ENCODE data around the gene BZW1. TPM values are rescaled to one million over a fixed set of nuclear protein-coding genes. Genes with fewer than 3 reads are reported as not detected.
A peak's percentile ranks its signal among the peaks of the same experiment; 100 is the strongest.

The BZW1 gene
- total RNA-seq (2021) (321 and 396 TPM in 2 replicates), Bru-seq, nascent RNA (percentile 97 among the genes with signal in this experiment), BruChase-seq, experiment 1, labeled RNA remaining after a 2-hour chase (percentile 98 among the genes with signal in this experiment), BruChase-seq, experiment 2, labeled RNA remaining after a 6-hour chase (percentile 99 among the genes with signal in this experiment)
- long read RNA-seq, full-length matches to known transcripts: 649 of 762 reads
- long read RNA-seq, partial matches to known transcripts: 33 of 762 reads
- long read RNA-seq, other reads (novel, unspliced or antisense): 80 of 762 reads

GRCh38 chr2:200811333-200812121 is at the start of gene BZW1:
BZW1 (plus strand) TSS chr2:200811910; CDS start chr2:200813218, 1,308 bp downstream.
- Histone ChIP-seq H3K9me3 (ENCODE audit: low read depth, low read length, poor library complexity, severe bottlenecking) (no peaks in the 10 kb centered on the region), H3K36me3 (ENCODE audit: insufficient read depth, low read length, poor library complexity, severe bottlenecking) (peaks cover 36% of the 10 kb centered on the region), H3K4me1 (ENCODE audit: insufficient read depth, low read length, poor library complexity, severe bottlenecking) (peaks cover 29% of the 10 kb centered on the region), H3K27me3 (replicated peaks; ENCODE audit: insufficient read depth, low read depth, low read length, poor library complexity) (no peaks in the 10 kb centered on the region), H3K27ac (ENCODE audit: low read depth, low read length, poor library complexity, severe bottlenecking) (peak within 1 kb of the TSS; percentile 99), H3K4me3 (ENCODE audit: low read depth, low read length, poor library complexity, severe bottlenecking) (peak within 1 kb of the TSS; percentile 95)
- CTCF ChIA-PET: no interaction called here
- intact Hi-C loops (cut with micrococcal nuclease; ENCODE audit: unreplicated experiment): loop anchor here (2.0 to 10.0 kb wide), 4 partner anchors 51 to 854 kb away; partner anchors contain the start of genes CFLAR, MAIP1 and TYW5
- TF ChIP-seq, protein P1, sequence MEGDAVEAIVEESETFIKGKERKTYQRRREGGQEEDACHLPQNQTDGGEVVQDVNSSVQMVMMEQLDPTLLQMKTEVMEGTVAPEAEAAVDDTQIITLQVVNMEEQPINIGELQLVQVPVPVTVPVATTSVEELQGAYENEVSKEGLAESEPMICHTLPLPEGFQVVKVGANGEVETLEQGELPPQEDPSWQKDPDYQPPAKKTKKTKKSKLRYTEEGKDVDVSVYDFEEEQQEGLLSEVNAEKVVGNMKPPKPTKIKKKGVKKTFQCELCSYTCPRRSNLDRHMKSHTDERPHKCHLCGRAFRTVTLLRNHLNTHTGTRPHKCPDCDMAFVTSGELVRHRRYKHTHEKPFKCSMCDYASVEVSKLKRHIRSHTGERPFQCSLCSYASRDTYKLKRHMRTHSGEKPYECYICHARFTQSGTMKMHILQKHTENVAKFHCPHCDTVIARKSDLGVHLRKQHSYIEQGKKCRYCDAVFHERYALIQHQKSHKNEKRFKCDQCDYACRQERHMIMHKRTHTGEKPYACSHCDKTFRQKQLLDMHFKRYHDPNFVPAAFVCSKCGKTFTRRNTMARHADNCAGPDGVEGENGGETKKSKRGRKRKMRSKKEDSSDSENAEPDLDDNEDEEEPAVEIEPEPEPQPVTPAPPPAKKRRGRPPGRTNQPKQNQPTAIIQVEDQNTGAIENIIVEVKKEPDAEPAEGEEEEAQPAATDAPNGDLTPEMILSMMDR (conservative IDR thresholded peaks at IDR 0.05; ENCODE audit: low read depth, low read length): no peak
- no peak for TF ChIP-seq EZH2 (IDR thresholded peaks at IDR 0.05; ENCODE audit: borderline replicate concordance, low read depth, low read length, poor library complexity, severe bottlenecking)
- POLR2A ChIA-PET (ENCODE audit: low non-redundant PET): interaction anchor here (0.6 kb wide), 1 partner anchor 1506 kb away, joined by 5 read pairs; no protein-coding TSS in a partner anchor
- BruUV-seq (replicated peaks): no TSS peak
- DNase-seq (ENCODE audit: low spot score): peak; percentile 98

DNA sequence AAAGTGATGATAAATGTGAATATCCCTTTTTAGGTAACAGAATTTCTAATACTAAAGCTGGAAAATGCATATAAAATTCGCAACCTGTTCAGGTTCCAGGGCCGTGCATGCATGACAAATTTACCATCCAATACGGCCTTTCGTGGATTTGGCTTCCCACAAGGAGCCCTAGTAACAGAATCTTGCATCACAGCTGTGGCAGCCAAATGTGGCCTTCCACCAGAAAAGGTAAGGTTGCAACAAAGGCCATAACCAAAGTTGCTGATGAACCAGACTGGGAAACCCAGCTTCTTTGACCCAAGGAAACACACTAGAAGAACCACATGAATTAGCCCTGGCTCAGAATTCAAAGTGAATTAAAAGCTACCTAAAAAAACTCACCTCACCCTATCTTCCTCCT is 49.6 kb upstream of the BZW1 start:
- no peak for DNase-seq (ENCODE audit: low spot score)
- no peaks in the 10 kb centered on the region for H3K36me3 ChIP-seq (ENCODE audit: insufficient read depth, low read length, poor library complexity, severe bottlenecking)
- H3K4me3 ChIP-seq (ENCODE audit: low read depth, low read length, poor library complexity, severe bottlenecking): no peak overlapping the region
- no peaks in the 10 kb centered on the region for H3K4me1 ChIP-seq (ENCODE audit: insufficient read depth, low read length, poor library complexity, severe bottlenecking)
- POLR2A ChIA-PET (ENCODE audit: low non-redundant PET): no interaction called here
- no peaks in the 10 kb centered on the region for H3K27me3 ChIP-seq (replicated peaks; ENCODE audit: insufficient read depth, low read depth, low read length, poor library complexity)
- CTCF ChIA-PET: no interaction called here
- no peak overlapping the region for H3K27ac ChIP-seq (ENCODE audit: low read depth, low read length, poor library complexity, severe bottlenecking)
- no peaks in the 10 kb centered on the region for H3K9me3 ChIP-seq (ENCODE audit: low read depth, low read length, poor library complexity, severe bottlenecking)
- intact Hi-C loops (cut with micrococcal nuclease; ENCODE audit: unreplicated experiment): no loop called here
- no TSS peak for BruUV-seq (replicated peaks)
- TF ChIP-seq, protein P1 (conservative IDR thresholded peaks at IDR 0.05; ENCODE audit: low read depth, low read length): no peak
- TF ChIP-seq EZH2 (IDR thresholded peaks at IDR 0.05; ENCODE audit: borderline replicate concordance, low read depth, low read length, poor library complexity, severe bottlenecking): no peak

GRCh38 chr2:200763422-200763821 is 48.3 kb upstream of the BZW1 start:
- BruUV-seq (replicated peaks): no TSS peak
- H3K4me3 ChIP-seq (ENCODE audit: low read depth, low read length, poor library complexity, severe bottlenecking): no peak overlapping the region
- CTCF ChIA-PET: no interaction called here
- no peaks in the 10 kb centered on the region for H3K36me3 ChIP-seq (ENCODE audit: insufficient read depth, low read length, poor library complexity, severe bottlenecking)
- H3K4me1 ChIP-seq (ENCODE audit: insufficient read depth, low read length, poor library complexity, severe bottlenecking): no peaks in the 10 kb centered on the region
- intact Hi-C loops (cut with micrococcal nuclease; ENCODE audit: unreplicated experiment): no loop called here
- no peaks in the 10 kb centered on the region for H3K9me3 ChIP-seq (ENCODE audit: low read depth, low read length, poor library complexity, severe bottlenecking)
- H3K27me3 ChIP-seq (replicated peaks; ENCODE audit: insufficient read depth, low read depth, low read length, poor library complexity): no peaks in the 10 kb centered on the region
- POLR2A ChIA-PET (ENCODE audit: low non-redundant PET): no interaction called here
- no peak overlapping the region for H3K27ac ChIP-seq (ENCODE audit: low read depth, low read length, poor library complexity, severe bottlenecking)
- DNase-seq (ENCODE audit: low spot score): no peak
- no peak for TF ChIP-seq EZH2 (IDR thresholded peaks at IDR 0.05; ENCODE audit: borderline replicate concordance, low read depth, low read length, poor library complexity, severe bottlenecking)
- TF ChIP-seq, protein P1 (conservative IDR thresholded peaks at IDR 0.05; ENCODE audit: low read depth, low read length): no peak

All from A673 (cell line).